ENCODE measurements around the gene ATCAY.

ATCAY gene, protein sequence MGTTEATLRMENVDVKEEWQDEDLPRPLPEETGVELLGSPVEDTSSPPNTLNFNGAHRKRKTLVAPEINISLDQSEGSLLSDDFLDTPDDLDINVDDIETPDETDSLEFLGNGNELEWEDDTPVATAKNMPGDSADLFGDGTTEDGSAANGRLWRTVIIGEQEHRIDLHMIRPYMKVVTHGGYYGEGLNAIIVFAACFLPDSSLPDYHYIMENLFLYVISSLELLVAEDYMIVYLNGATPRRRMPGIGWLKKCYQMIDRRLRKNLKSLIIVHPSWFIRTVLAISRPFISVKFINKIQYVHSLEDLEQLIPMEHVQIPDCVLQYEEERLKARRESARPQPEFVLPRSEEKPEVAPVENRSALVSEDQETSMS

DNA sequence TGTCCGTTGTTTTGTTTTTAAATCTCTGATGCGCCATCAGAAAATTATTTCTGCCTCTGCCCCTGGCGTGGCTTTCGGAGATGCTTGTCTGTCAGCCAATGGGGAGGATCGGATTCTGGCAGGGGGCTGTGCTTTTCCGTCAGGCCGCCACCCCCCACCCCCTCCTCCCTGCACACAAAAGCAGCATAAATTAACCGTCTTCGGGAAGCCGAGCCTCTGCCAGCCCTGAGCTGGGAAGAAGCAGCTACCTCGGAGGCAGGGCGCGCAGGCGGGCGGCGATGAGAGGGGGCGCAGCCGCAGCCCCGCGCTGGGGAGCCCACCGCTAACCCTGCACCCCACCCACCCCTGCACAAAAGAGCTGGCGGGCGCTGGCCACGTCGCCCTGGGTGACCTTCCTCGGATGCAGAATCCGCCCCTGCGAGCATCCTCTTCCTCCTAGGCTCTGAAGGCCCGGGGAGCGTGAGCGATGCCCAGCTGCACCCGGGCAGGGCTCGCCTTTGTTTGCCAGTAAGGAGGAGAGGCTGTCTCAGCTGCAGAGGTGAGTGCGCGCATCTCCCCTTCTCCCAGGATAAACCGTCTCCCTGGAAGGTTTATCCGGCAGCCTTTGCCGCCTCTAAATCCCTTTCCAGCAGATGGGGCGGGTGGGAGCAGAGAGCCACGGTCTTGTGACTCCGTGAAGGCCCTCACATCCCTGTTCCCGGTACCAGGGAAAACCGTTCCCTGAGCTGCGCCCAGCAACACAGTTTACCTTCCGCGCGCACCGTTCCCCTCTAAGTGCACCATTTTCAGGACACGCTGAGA is at the start of gene ATCAY:
TSS of gene ATCAY (plus strand) at position 215 of the 801 bp plus-strand sequence. CDS start 5,083 bp downstream, outside the sequence.
- no peak for DNase-seq

DNA sequence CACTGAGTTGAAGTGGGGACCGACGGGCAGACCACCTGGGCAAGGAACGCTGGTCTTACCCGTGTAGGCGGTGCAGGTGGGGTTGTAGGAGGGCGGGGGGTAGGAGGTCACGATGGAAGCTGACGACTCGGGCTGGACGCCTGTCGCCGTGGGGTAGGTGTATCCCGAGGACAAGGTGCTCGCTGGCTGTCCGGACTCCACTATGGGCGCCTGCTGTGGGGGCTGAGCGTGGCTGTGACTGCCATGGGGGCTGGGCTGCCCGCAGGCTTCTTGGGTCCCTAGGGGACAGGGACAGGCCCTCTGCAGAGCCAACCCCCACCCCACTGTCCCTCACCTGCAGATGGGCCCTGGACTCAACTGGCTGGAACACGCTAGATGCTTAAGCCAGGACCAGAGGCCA is 48.9 kb upstream of the ATCAY start:
- in situ Hi-C loops (cut with HindIII; ENCODE audit: low pct_ligation_motif_present, low pct_unique_long_range_greater_than_20kb, low sequenced_read_pairs), result no loop called here
- DNase-seq, result no peak

More for the DNA sequence above, at the start of gene ATCAY:
- in situ Hi-C loops (cut with HindIII; ENCODE audit: low pct_ligation_motif_present, low pct_unique_long_range_greater_than_20kb, low sequenced_read_pairs), result no loop called here

DNA sequence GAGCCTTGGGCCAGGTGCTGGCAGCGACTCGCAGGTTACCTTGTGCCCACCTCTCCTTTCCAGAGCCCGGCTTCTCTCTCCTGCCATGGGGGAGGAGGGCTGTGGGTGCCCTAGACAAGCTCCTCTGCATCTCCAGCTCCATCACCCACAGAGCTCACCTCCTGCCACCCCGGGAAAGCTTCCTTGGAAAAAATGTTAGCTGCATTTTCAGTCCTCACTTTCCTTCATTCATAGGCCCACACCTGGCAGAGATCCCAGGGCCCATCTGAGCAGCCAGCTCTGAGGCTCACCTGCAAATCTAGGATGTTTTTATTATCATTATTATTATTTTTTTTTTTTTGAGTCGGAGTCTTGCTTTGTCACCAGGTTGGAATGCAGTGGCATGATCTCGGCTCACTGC is 48.5 kb upstream of the ATCAY start:
- in situ Hi-C loops (cut with HindIII; ENCODE audit: low pct_ligation_motif_present, low pct_unique_long_range_greater_than_20kb, low sequenced_read_pairs), result no loop called here
- DNase-seq, result no peak

GRCh38 chr19:3833578-3834348 is 46.7 kb upstream of the ATCAY start:
- in situ Hi-C loops (cut with HindIII; ENCODE audit: low pct_ligation_motif_present, low pct_unique_long_range_greater_than_20kb, low sequenced_read_pairs), result no loop called here
- DNase-seq, result no peak

GRCh38 chr19:3834349-3835054 is 46.0 kb upstream of the ATCAY start:
- in situ Hi-C loops (cut with HindIII; ENCODE audit: low pct_ligation_motif_present, low pct_unique_long_range_greater_than_20kb, low sequenced_read_pairs), result no loop called here
- no peak for DNase-seq

DNA sequence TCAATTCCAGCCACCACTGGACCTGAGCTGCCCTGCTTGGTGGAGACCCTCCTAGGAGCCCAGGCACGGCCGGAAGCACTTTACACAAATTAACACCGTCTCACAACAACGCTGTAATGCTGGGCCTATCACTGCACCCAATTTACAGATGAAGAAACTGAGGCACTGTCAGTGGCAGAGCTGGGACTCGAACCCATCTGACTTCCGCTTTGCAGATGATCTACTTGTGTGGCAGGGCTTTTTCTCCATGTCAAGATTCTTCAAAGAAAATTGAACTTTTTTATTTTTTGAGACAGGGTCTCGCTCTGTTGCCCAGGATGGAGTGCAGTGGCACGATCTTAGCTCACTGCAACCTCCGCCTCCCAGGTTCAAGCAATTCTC is 45.4 kb upstream of the ATCAY start:
- no peak for DNase-seq
- in situ Hi-C loops (cut with HindIII; ENCODE audit: low pct_ligation_motif_present, low pct_unique_long_range_greater_than_20kb, low sequenced_read_pairs), result no loop called here

GRCh38 chr19:3836887-3837286 is 43.6 kb upstream of the ATCAY start:
- no peak for DNase-seq
- in situ Hi-C loops (cut with HindIII; ENCODE audit: low pct_ligation_motif_present, low pct_unique_long_range_greater_than_20kb, low sequenced_read_pairs), result no loop called here

GRCh38 chr19:3837332-3837731 is 43.2 kb upstream of the ATCAY start:
- in situ Hi-C loops (cut with HindIII; ENCODE audit: low pct_ligation_motif_present, low pct_unique_long_range_greater_than_20kb, low sequenced_read_pairs), result no loop called here
- DNase-seq, result no peak

DNA sequence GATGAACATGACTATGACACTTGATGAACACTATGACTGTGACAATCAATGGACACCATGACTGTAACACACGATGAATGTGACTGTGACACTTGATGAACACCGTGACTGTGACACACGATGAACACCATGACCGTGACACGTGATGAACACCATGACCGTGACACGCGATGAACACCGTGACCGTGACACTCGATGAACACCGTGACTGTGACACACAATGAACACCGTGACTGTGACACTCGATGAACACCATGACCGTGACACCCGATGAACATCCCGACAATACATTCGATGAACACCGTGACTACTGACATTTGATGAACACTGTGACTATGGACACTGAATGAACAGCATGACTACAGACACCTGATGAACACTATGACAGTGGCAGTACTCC is 42.6 kb upstream of the ATCAY start:
- DNase-seq, result no peak
- in situ Hi-C loops (cut with HindIII; ENCODE audit: low pct_ligation_motif_present, low pct_unique_long_range_greater_than_20kb, low sequenced_read_pairs), result no loop called here

DNA sequence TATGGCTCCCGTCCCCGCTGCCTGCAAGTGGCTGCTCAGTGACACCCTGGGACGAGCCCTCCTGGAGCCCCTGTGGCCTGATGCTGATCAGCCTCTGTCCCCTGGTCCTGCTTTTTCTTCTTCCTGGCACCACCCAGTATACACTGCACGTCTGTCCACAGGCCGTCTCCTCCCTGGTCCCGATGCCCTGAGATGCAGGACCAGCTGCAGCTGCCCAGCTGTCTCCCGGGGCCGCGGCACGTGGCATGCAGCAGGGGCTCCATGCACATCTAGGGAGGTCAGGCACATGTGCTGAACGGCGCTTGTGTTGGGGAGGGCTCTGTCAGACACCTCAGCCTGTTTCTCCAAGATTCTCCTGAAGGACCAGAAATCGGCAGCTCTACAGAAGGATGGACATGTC is 41.8 kb upstream of the ATCAY start:
- DNase-seq, result no peak
- in situ Hi-C loops (cut with HindIII; ENCODE audit: low pct_ligation_motif_present, low pct_unique_long_range_greater_than_20kb, low sequenced_read_pairs), result no loop called here

DNA sequence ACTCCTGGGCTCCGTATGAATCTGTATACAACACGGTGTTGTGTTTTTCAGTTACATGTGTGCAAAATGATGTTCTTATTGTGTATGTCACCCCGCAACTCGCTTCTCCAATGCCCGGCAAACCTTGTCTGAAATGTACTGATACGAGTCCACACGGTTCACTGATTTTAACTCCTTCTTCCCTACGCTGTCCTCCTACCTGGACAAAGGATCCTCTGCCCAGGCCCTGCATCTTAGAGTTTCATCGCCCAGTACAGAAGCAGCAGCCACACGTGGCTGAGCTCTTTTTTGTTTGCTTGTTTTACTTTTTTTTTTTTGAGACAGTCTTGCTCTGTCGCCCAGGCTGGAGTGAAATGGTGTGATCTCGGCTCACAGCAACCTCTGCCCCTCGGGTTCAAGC is 40.5 kb upstream of the ATCAY start:
- no peak for DNase-seq
- in situ Hi-C loops (cut with HindIII; ENCODE audit: low pct_ligation_motif_present, low pct_unique_long_range_greater_than_20kb, low sequenced_read_pairs), result no loop called here

DNA sequence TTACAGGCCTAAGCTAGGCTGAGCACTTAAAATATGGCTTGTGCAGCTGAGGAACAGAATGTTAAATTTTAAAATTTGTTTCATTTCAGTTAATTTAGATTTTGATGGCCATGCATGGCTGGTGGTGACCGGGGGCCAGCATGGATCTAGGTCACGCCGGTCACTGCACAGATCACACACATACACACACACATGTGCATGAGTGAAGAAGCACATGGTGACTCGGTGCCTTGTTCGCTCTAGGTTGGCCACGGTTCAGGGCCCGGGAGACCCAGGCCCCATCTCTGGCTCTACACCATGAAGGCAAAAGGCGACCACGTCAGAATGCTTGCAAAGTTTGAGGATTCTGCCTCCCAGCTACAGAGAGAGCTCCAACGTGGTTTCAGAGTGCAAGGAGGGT is 39.7 kb upstream of the ATCAY start:
- DNase-seq, result no peak
- in situ Hi-C loops (cut with HindIII; ENCODE audit: low pct_ligation_motif_present, low pct_unique_long_range_greater_than_20kb, low sequenced_read_pairs), result no loop called here

- no peak for DNase-seq
- in situ Hi-C loops (cut with HindIII; ENCODE audit: low pct_ligation_motif_present, low pct_unique_long_range_greater_than_20kb, low sequenced_read_pairs), result no loop called here
These were observed 37.5 kb upstream of the ATCAY start for GRCh38 chr19:3842948-3843347.

- no peak for DNase-seq
- in situ Hi-C loops (cut with HindIII; ENCODE audit: low pct_ligation_motif_present, low pct_unique_long_range_greater_than_20kb, low sequenced_read_pairs), result no loop called here
These were observed 35.9 kb upstream of the ATCAY start for GRCh38 chr19:3844596-3844995.

- peak; percentile 48 for DNase-seq
- in situ Hi-C loops (cut with HindIII; ENCODE audit: low pct_ligation_motif_present, low pct_unique_long_range_greater_than_20kb, low sequenced_read_pairs), result no loop called here
These were observed 31.4 kb upstream of the ATCAY start for GRCh38 chr19:3849092-3849491.

GRCh38 chr19:3849787-3850186 is 30.7 kb upstream of the ATCAY start:
- no peak for DNase-seq
- in situ Hi-C loops (cut with HindIII; ENCODE audit: low pct_ligation_motif_present, low pct_unique_long_range_greater_than_20kb, low sequenced_read_pairs), result no loop called here

- in situ Hi-C loops (cut with HindIII; ENCODE audit: low pct_ligation_motif_present, low pct_unique_long_range_greater_than_20kb, low sequenced_read_pairs), result no loop called here
- no peak for DNase-seq
These were observed 30.0 kb upstream of the ATCAY start for GRCh38 chr19:3850320-3850972.
